ENCODE results near the gene HSFX3.

- no peak for TF ChIP-seq CTCF (conservative IDR thresholded peaks at IDR 0.05)
- TF ChIP-seq EZH2 (IDR thresholded peaks at IDR 0.05; ENCODE audit: low read depth), result no peak
These were observed 21.3 kb downstream of the HSFX3 start for GRCh38 chrX:149528381-149528780.

Measured in PC-9 (cell line).